Islet precursor cell (in vitro differentiated cells): ENCODE results near the gene FGFR3.

ENCODE experiments used
- DNase-seq: peaks from one replicate; pipeline ENCODE4 v3.0.0-alpha.2; 2018

Gene FGFR3

GRCh38 chr4:1803523-1804423, 10.7 kb downstream of the FGFR3 start:
- no peak for DNase-seq

- DNase-seq, result no peak
These were observed 11.8 kb downstream of the FGFR3 start for GRCh38 chr4:1804638-1805492.

- DNase-seq, result no peak
These were observed 12.6 kb downstream of the FGFR3 start for GRCh38 chr4:1805493-1806222.

- no peak for DNase-seq
These were observed 13.1 kb downstream of the FGFR3 start for GRCh38 chr4:1806223-1806564.

- DNase-seq, result no peak
These were observed 13.7 kb downstream of the FGFR3 start for GRCh38 chr4:1806596-1807331.

GRCh38 chr4:1807332-1807777, 14.3 kb downstream of the FGFR3 start:
- no peak for DNase-seq

- no peak for DNase-seq
These were observed 15.3 kb downstream of the FGFR3 start for GRCh38 chr4:1808396-1808795.

- no peak for DNase-seq
These were observed 16.0 kb downstream of the FGFR3 start for GRCh38 chr4:1808851-1809753.

GRCh38 chr4:1809754-1810502, 16.8 kb downstream of the FGFR3 start:
- peak; percentile 93 for DNase-seq

- no peak for DNase-seq
These were observed 17.7 kb downstream of the FGFR3 start for GRCh38 chr4:1810765-1811164.

- no peak for DNase-seq
These were observed 19.6 kb downstream of the FGFR3 start for GRCh38 chr4:1812720-1813119.

- no peak for DNase-seq
These were observed 20.1 kb downstream of the FGFR3 start for GRCh38 chr4:1813231-1813630.

GRCh38 chr4:1813915-1814314, 20.8 kb downstream of the FGFR3 start:
- no peak for DNase-seq

- DNase-seq, result no peak
These were observed 21.4 kb downstream of the FGFR3 start for GRCh38 chr4:1814453-1814852.

GRCh38 chr4:1815096-1815996, 22.3 kb downstream of the FGFR3 start:
- DNase-seq, result no peak

- DNase-seq, result no peak
These were observed 23.1 kb downstream of the FGFR3 start for GRCh38 chr4:1815997-1816860.

GRCh38 chr4:1819284-1819683, 26.2 kb downstream of the FGFR3 start:
- no peak for DNase-seq

- DNase-seq, result no peak
These were observed 26.7 kb downstream of the FGFR3 start for GRCh38 chr4:1819816-1820215.
